ENCODE data around the gene TULP4. TPM values are rescaled to one million over a fixed set of nuclear protein-coding genes. Genes with fewer than 3 reads are reported as not detected.

The TULP4 gene
- total RNA-seq, 1 donor from 2014 or later: 105 TPM

GRCh38 chr6:158353883-158354877 is 41.9 kb downstream of the TULP4 start:
- no peak for TF ChIP-seq CTCF (IDR thresholded peaks at IDR 0.05; ENCODE audit: insufficient read depth, low read length, poor library complexity, severe bottlenecking)
- no peaks in the 10 kb centered on the region for H3K27me3 ChIP-seq (ENCODE audit: control insufficient read depth, insufficient read depth, low read length)
- H3K4me3 ChIP-seq (ENCODE audit: low read depth, low read length): no peak overlapping the region
- DNase-seq (ENCODE audit: low read depth): no peak
- no peaks in the 10 kb centered on the region for H3K36me3 ChIP-seq (ENCODE audit: control insufficient read depth, insufficient read depth, low read length)

DNA sequence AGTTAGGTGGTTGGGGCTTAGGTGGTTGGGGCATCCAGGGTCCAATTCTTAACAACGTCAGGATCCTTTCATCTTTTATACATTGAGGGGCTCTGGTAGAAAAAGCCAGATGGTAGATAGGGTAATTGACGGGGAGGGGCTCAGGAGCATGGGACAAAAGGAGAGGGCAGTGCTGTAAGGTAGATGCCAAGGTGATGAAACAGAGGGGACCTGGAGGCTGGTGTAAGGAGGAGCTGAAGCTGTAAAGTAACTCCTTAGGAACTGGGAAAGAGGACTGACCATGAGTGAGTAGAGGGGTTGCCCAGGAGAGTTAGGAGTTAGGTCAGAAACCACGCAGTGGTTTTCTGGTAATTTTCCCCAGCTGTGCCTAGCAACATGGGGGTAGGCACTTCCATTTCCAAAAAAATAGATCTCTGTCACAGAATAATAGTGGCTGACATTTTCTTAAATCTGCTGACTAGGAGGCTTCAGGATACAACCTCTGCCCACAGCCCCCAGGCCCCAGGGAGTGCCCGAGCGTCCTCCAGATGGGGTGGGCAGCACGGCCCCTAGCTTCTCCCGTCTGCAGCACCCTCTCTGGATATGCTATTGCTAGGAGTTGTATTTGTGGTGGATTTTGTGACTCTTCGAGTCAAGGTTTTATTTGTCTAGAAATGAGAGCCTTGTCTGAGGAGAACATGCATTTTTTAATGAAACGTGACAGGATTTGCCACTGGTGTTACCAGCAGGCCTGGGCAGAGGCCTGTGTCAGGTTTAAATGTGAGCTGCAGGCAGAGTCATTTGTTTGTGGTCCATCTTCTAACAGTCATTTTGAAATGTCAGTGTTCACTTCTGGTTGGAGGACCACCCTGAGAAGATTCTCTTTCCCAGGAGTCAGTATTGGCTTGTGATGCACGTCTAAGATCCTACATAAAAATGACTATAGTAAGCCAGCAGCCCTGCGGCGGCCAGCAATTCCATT is 44.6 kb downstream of the TULP4 start:
- DNase-seq (ENCODE audit: low read depth): no peak
- Histone ChIP-seq H3K36me3 (ENCODE audit: control insufficient read depth, insufficient read depth, low read length) (no peaks in the 10 kb centered on the region), H3K4me3 (ENCODE audit: low read depth, low read length) (no peak overlapping the region), H3K27me3 (ENCODE audit: control insufficient read depth, insufficient read depth, low read length) (no peaks in the 10 kb centered on the region)
- no peak for TF ChIP-seq CTCF (IDR thresholded peaks at IDR 0.05; ENCODE audit: insufficient read depth, low read length, poor library complexity, severe bottlenecking)

DNA sequence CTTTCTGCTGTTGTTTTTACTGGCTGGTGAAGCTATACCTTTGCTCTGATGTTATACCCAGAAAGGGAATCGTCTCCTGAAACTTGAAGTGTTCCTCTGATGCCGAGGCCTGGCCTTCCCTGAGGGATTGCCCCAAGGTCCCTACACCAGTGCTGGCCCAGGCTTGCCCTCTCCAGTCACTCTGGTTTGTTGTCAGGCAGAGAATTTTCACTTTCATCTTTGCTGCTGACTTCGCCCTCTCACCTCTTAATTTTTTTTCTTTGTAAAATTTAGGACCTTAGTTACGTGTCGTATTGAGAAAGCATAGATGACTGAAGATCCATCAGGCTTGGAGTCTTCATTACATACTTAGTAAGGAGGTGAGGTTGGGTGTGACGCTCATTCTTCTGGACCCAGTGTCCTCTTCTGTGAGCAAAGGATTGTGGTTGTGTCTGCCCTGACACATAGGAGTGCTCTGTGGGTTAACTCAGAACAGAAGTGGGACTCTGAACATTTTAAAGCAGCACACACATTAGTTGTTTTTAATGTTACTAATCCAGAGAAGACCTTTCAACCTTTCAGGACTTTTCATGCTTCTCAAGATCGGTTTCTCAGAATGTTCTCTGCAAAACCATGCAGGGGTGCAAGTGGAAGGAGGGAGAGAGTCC is 45.4 kb downstream of the TULP4 start:
- no peak for TF ChIP-seq CTCF (IDR thresholded peaks at IDR 0.05; ENCODE audit: insufficient read depth, low read length, poor library complexity, severe bottlenecking)
- Histone ChIP-seq H3K36me3 (ENCODE audit: control insufficient read depth, insufficient read depth, low read length) (no peaks in the 10 kb centered on the region), H3K4me3 (ENCODE audit: low read depth, low read length) (no peak overlapping the region), H3K27me3 (ENCODE audit: control insufficient read depth, insufficient read depth, low read length) (no peaks in the 10 kb centered on the region)
- no peak for DNase-seq (ENCODE audit: low read depth)

DNA sequence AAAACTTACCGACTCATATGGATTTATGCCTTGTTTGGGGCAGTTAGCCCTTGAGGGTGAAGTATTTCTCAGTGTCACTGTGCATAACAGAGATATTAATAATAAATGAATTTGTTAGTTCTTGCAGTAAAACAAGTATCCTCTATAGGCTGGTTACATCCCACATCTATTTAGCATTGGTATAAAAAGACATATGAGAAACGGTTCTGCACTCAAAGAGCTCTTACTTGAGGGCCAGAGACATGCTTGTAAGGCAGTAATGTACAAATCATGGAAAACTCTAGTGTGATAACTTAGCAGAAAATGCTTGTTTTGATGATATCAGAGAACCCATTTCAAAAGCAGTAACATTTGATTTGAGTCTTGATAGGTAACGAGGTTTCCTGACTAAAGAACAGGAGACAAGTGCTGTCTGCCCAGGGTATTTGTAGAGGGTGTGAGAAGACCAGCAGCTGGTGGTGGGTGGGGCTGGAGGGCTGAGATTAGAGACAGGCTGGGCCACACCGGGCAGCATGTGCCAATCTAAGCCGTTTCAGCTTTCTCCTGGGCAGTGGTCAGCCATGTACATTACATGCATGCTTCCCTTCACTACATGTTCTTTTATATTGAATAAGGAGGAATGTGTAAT is 46.3 kb downstream of the TULP4 start:
- Histone ChIP-seq H3K27me3 (ENCODE audit: control insufficient read depth, insufficient read depth, low read length) (no peaks in the 10 kb centered on the region), H3K36me3 (ENCODE audit: control insufficient read depth, insufficient read depth, low read length) (no peaks in the 10 kb centered on the region), H3K4me3 (ENCODE audit: low read depth, low read length) (no peak overlapping the region)
- DNase-seq (ENCODE audit: low read depth): no peak
- no peak for TF ChIP-seq CTCF (IDR thresholded peaks at IDR 0.05; ENCODE audit: insufficient read depth, low read length, poor library complexity, severe bottlenecking)

GRCh38 chr6:158361068-158361467 is 48.8 kb downstream of the TULP4 start:
- no peaks in the 10 kb centered on the region for H3K36me3 ChIP-seq (ENCODE audit: control insufficient read depth, insufficient read depth, low read length)
- no peak overlapping the region for H3K4me3 ChIP-seq (ENCODE audit: low read depth, low read length)
- no peaks in the 10 kb centered on the region for H3K27me3 ChIP-seq (ENCODE audit: control insufficient read depth, insufficient read depth, low read length)
- TF ChIP-seq CTCF (IDR thresholded peaks at IDR 0.05; ENCODE audit: insufficient read depth, low read length, poor library complexity, severe bottlenecking): no peak
- no peak for DNase-seq (ENCODE audit: low read depth)

Measured in kidney epithelial cell (primary cell).